ENCODE results near the gene GHRL. TPM values are rescaled to one million over a fixed set of nuclear protein-coding genes. Genes with fewer than 3 reads are reported as not detected.
A peak's percentile ranks its signal among the peaks of the same experiment; 100 is the strongest.

Gene GHRL
- total and polyA plus RNA-seq, 2 donors (not counting 3 experiments of a cell fraction or from before 2014, with no cell fraction given), result not detected

DNA sequence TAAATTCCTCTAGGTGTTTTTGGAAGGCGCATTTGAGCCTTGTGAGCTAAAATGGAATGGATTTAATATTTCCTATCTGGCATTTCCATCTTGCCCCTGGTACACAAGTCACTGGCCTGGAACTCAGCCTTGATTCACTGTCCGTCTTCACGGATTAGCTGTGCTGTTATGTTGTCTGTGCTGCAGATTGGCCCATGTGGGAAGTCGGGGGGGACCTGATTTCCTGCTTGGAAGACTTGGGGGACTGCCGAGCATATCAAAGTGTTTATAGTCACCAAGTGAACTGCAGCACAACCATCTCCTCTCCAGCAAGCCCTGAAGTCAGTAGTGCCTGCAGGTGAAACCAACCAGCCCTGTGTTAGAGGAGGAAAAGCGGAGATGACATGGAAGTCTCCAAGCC is 12.2 kb downstream of the GHRL start:
- H3K9me3 ChIP-seq (replicated peaks; ENCODE audit: control insufficient read depth, insufficient read depth, low read length), result no peaks in the 10 kb centered on the region
- no peaks in the 10 kb centered on the region for H3K4me1 ChIP-seq (ENCODE audit: control insufficient read depth, extremely low read depth, insufficient read depth, low read length)
- dilution Hi-C loops (cut with MboI; ENCODE audit: extremely low pct_ligation_motif_present, low sequenced_read_pairs) (no loop called here), intact Hi-C loops (cut with micrococcal nuclease) (no loop called here)
- H3K4me2 ChIP-seq (ENCODE audit: insufficient read depth, low read length), result no peak overlapping the region
- H3K9ac ChIP-seq (replicated peaks; ENCODE audit: extremely low read depth, insufficient read depth, low read length), result no peak overlapping the region
- no peak overlapping the region for H3K4me3 ChIP-seq (replicated peaks in 1 of 3; ENCODE audit: insufficient read depth in 1 of 3, low read depth in 1 of 3, low read length in 3 of 3)
- H2AFZ ChIP-seq (ENCODE audit: low read depth, low read length), result no peak overlapping the region
- TSS peak; percentile 23 for BruUV-seq (replicated peaks)
- no peaks in the 10 kb centered on the region for H3K27me3 ChIP-seq (ENCODE audit: control insufficient read depth in 2 of 2, insufficient read depth in 2 of 2, low read length in 2 of 2)
- CTCF ChIA-PET, result interaction anchor here (1.4 to 1.5 kb wide), 2 partner anchors 10 to 17 kb away, joined by 4 to 5 read pairs; no protein-coding TSS in a partner anchor
- peaks cover 5% of the 10 kb centered on the region for H3K79me2 ChIP-seq (ENCODE audit: control insufficient read depth, insufficient read depth, low read length)
- FAIRE-seq (no peak), DNase-seq (ENCODE audit: low read depth, low spot score) (no peak)
- no peak overlapping the region for H3K27ac ChIP-seq (ENCODE audit: insufficient read depth, low read depth, low read length)
- H3K9me1 ChIP-seq (replicated peaks; ENCODE audit: control insufficient read depth, extremely low read depth, insufficient read depth, low read length), result no peaks in the 10 kb centered on the region
- peaks cover 2% of the 10 kb centered on the region for H4K20me1 ChIP-seq (replicated peaks; ENCODE audit: control insufficient read depth, extremely low read depth, insufficient read depth, low read length)
- POLR2A ChIA-PET, result interaction anchor here (0.5 kb wide), 1 partner anchor 400 kb away, joined by 5 read pairs; no protein-coding TSS in a partner anchor
- no peak for TF ChIP-seq POLR2A (IDR thresholded peaks at IDR 0.05; ENCODE audit: low read depth, low read length)
- TF ChIP-seq, protein P1, sequence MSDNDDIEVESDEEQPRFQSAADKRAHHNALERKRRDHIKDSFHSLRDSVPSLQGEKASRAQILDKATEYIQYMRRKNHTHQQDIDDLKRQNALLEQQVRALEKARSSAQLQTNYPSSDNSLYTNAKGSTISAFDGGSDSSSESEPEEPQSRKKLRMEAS (IDR thresholded peaks at IDR 0.05; ENCODE audit: insufficient read depth, insufficient read length), result no peak
- TF ChIP-seq, protein P2, sequence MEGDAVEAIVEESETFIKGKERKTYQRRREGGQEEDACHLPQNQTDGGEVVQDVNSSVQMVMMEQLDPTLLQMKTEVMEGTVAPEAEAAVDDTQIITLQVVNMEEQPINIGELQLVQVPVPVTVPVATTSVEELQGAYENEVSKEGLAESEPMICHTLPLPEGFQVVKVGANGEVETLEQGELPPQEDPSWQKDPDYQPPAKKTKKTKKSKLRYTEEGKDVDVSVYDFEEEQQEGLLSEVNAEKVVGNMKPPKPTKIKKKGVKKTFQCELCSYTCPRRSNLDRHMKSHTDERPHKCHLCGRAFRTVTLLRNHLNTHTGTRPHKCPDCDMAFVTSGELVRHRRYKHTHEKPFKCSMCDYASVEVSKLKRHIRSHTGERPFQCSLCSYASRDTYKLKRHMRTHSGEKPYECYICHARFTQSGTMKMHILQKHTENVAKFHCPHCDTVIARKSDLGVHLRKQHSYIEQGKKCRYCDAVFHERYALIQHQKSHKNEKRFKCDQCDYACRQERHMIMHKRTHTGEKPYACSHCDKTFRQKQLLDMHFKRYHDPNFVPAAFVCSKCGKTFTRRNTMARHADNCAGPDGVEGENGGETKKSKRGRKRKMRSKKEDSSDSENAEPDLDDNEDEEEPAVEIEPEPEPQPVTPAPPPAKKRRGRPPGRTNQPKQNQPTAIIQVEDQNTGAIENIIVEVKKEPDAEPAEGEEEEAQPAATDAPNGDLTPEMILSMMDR (IDR thresholded peaks at IDR 0.05; ENCODE audit: extremely low read depth in 1 of 2, insufficient read depth in 1 of 2, low read depth in 1 of 2, low read length in 2 of 2), result no peak
- no peak for TF ChIP-seq POLR2AphosphoS5 (IDR thresholded peaks at IDR 0.05; ENCODE audit: insufficient read depth, low read depth, low read length)
- no peak for TF ChIP-seq EZH2 (IDR thresholded peaks at IDR 0.05; ENCODE audit: borderline replicate concordance, low read depth, low read length, severe bottlenecking)
- no peak for TF ChIP-seq MYC (IDR thresholded peaks at IDR 0.05; ENCODE audit: low read depth, low read length)
- no peak for TF ChIP-seq GATA2 (IDR thresholded peaks at IDR 0.05; ENCODE audit: insufficient read depth, insufficient read length, low read depth, low read length)
- no peak for TF ChIP-seq FOS (IDR thresholded peaks at IDR 0.05; ENCODE audit: borderline replicate concordance, insufficient read depth, low read length)
- no peak for TF ChIP-seq JUN (IDR thresholded peaks at IDR 0.05; ENCODE audit: borderline replicate concordance, insufficient read depth, insufficient read length, low read depth)
- peaks cover 3 to 15% of the 10 kb centered on the region in 2 experiments for H3K36me3 ChIP-seq (ENCODE audit: control insufficient read depth in 2 of 2, extremely low read depth in 1 of 2, insufficient read depth in 2 of 2, low read length in 2 of 2)

Data from endothelial cell of umbilical vein (primary cell).